HG02798 (cell line): ENCODE results near the gene SEZ6L2.
"Not testable (repeated sequence)": the region's sequence is repeated elsewhere in the genome, so short reads cannot be mapped to it uniquely, and the experiment has no call there.

Experiments used
- ATAC-seq: cut with Tn5 transposase; IDR thresholded peaks from one replicate; pipeline ENCODE4 v1.9.1; 2021; ENCODE audit warnings: mild to moderate bottlenecking; ENCODE audit not compliant: unreplicated experiment, poor library complexity

The SEZ6L2 gene

GRCh38 chr16:29858149-29858849 lies 41.1 kb downstream of the SEZ6L2 start:
- no peak for ATAC-seq

GRCh38 chr16:29857133-29857760 lies 42.1 kb downstream of the SEZ6L2 start:
- no peak for ATAC-seq

- no peak for ATAC-seq
Observed at GRCh38 chr16:29854520-29855100, 44.7 kb downstream of the SEZ6L2 start.

- ATAC-seq, result no peak
Observed at GRCh38 chr16:29852654-29853053, 46.7 kb downstream of the SEZ6L2 start.

GRCh38 chr16:29850998-29851397 lies 48.4 kb downstream of the SEZ6L2 start:
- no peak for ATAC-seq

- ATAC-seq, result no peak
Observed at GRCh38 chr16:29849505-29849904, 49.8 kb downstream of the SEZ6L2 start.

- peak; percentile 68 for ATAC-seq
Observed at GRCh38 chr16:29848420-29849297, 50.7 kb downstream of the SEZ6L2 start.

- ATAC-seq, result no peak
Observed at GRCh38 chr16:29845656-29846055, 53.7 kb downstream of the SEZ6L2 start.

GRCh38 chr16:29844575-29845331 lies 54.6 kb downstream of the SEZ6L2 start:
- ATAC-seq, result no peak

GRCh38 chr16:29843931-29844330 lies 55.4 kb downstream of the SEZ6L2 start:
- ATAC-seq, result no peak

- no peak for ATAC-seq
Observed at GRCh38 chr16:29842732-29843346, 56.5 kb downstream of the SEZ6L2 start.

GRCh38 chr16:29841631-29842030 lies 57.7 kb downstream of the SEZ6L2 start:
- ATAC-seq, result no peak

- ATAC-seq, result no peak
Observed at GRCh38 chr16:29840240-29840639, 59.1 kb downstream of the SEZ6L2 start.

- ATAC-seq, result no peak
Observed at GRCh38 chr16:29839822-29840221, 59.5 kb downstream of the SEZ6L2 start.

- no peak for ATAC-seq
Observed at GRCh38 chr16:29837841-29838240, 61.5 kb downstream of the SEZ6L2 start.

- no peak for ATAC-seq
Observed at GRCh38 chr16:29836623-29837022, 62.7 kb downstream of the SEZ6L2 start.

GRCh38 chr16:29835926-29836325 lies 63.4 kb downstream of the SEZ6L2 start:
- ATAC-seq, result no peak

- ATAC-seq, result no peak
Observed at GRCh38 chr16:29834079-29834478, 65.3 kb downstream of the SEZ6L2 start.

- ATAC-seq, result not testable (repeated sequence)
Observed at GRCh38 chr16:29833219-29833618, 66.1 kb downstream of the SEZ6L2 start.

- no peak for ATAC-seq
Observed at GRCh38 chr16:29831490-29831889, 67.9 kb downstream of the SEZ6L2 start.
